Measurements from ENCODE around the gene RFX2.

RFX2 gene

GRCh38 chr19:6058518-6059201, 51.6 kb downstream of the RFX2 start:
- no peak for DNase-seq

GRCh38 chr19:6057651-6058517, 52.4 kb downstream of the RFX2 start:
- DNase-seq = no peak

- peak; percentile 50 for DNase-seq
Measured at GRCh38 chr19:6056801-6057650, 53.3 kb downstream of the RFX2 start.

GRCh38 chr19:6056282-6056741, 54.0 kb downstream of the RFX2 start:
- DNase-seq = peak; percentile 27

- DNase-seq = no peak
Measured at GRCh38 chr19:6055013-6055795, 55.1 kb downstream of the RFX2 start.

- DNase-seq = peak; percentile 45
Measured at GRCh38 chr19:6048793-6049405, 61.4 kb downstream of the RFX2 start.

- no peak for DNase-seq
Measured at GRCh38 chr19:6048348-6048747, 62.0 kb downstream of the RFX2 start.

GRCh38 chr19:6047741-6048251, 62.5 kb downstream of the RFX2 start:
- peak; percentile 17 for DNase-seq

GRCh38 chr19:6047256-6047655, 63.0 kb downstream of the RFX2 start:
- no peak for DNase-seq

GRCh38 chr19:6045108-6045507, 65.2 kb downstream of the RFX2 start:
- DNase-seq = no peak

- DNase-seq = no peak
Measured at GRCh38 chr19:6044056-6044805, 66.1 kb downstream of the RFX2 start.

GRCh38 chr19:6042776-6043726, 67.2 kb downstream of the RFX2 start:
- DNase-seq = no peak

- peak; percentile 14 for DNase-seq
Measured at GRCh38 chr19:6041991-6042481, 68.3 kb downstream of the RFX2 start.

GRCh38 chr19:6041071-6041470, 69.2 kb downstream of the RFX2 start:
- no peak for DNase-seq

- no peak for DNase-seq
Measured at GRCh38 chr19:6039566-6040225, 70.6 kb downstream of the RFX2 start.

GRCh38 chr19:6038634-6039405, 71.5 kb downstream of the RFX2 start:
- no peak for DNase-seq

- DNase-seq = no peak
Measured at GRCh38 chr19:6035026-6035425, 75.3 kb downstream of the RFX2 start.

GRCh38 chr19:6034512-6034911, 75.8 kb downstream of the RFX2 start:
- DNase-seq = no peak
